ENCODE data around the gene LCMT2. TPM values are rescaled to one million over a fixed set of nuclear protein-coding genes. Genes with fewer than 3 reads are reported as not detected.

LCMT2 gene
- total RNA-seq, 1 experiment from 2014 or later, result 9.8 TPM

DNA sequence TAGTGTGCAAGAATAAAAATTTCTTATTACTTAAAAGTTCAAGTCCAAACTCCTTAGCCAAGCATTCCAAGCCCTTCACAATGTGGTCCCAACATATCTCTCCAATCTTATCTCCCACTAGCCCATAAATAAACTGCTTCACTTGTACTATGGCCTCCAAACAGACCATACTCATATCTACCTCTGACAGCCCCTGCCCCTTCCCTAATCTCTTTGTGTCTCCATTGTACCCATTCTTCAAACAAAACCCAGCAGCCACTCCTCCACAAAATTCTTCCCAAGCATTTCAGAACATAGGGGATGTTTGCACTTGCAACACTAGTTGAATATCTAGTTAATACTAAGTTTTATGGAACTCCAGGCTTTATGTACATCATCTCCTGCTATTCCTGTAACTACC lies 30.5 kb downstream of the LCMT2 start:
- CTCF ChIA-PET, result interaction anchor here (0.6 kb wide), 1 partner anchor 76 kb away, joined by 3 read pairs; no protein-coding TSS in a partner anchor
- H3K36me3 Mint-ChIP-seq (ENCODE audit: insufficient read depth, unreplicated experiment), result no peaks in the 10 kb centered on the region
- no peak overlapping the region for H3K27ac Mint-ChIP-seq (ENCODE audit: low read depth, unreplicated experiment)
- peaks cover 50% of the 10 kb centered on the region for H3K27me3 Mint-ChIP-seq (ENCODE audit: insufficient read depth, unreplicated experiment)
- intact Hi-C loops (cut with micrococcal nuclease), result no loop called here
- no peak overlapping the region for H3K4me3 Mint-ChIP-seq (ENCODE audit: unreplicated experiment)
- no peaks in the 10 kb centered on the region for H3K4me1 Mint-ChIP-seq (ENCODE audit: insufficient read depth, unreplicated experiment)
- TF ChIP-seq, protein P1, sequence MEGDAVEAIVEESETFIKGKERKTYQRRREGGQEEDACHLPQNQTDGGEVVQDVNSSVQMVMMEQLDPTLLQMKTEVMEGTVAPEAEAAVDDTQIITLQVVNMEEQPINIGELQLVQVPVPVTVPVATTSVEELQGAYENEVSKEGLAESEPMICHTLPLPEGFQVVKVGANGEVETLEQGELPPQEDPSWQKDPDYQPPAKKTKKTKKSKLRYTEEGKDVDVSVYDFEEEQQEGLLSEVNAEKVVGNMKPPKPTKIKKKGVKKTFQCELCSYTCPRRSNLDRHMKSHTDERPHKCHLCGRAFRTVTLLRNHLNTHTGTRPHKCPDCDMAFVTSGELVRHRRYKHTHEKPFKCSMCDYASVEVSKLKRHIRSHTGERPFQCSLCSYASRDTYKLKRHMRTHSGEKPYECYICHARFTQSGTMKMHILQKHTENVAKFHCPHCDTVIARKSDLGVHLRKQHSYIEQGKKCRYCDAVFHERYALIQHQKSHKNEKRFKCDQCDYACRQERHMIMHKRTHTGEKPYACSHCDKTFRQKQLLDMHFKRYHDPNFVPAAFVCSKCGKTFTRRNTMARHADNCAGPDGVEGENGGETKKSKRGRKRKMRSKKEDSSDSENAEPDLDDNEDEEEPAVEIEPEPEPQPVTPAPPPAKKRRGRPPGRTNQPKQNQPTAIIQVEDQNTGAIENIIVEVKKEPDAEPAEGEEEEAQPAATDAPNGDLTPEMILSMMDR (IDR thresholded peaks at IDR 0.05; ENCODE audit: unreplicated experiment), result no peak
- BruUV-seq (replicated peaks), result no TSS peak
- no peak for DNase-seq (ENCODE audit: unreplicated experiment)
- no peaks in the 10 kb centered on the region for H3K9me3 Mint-ChIP-seq (ENCODE audit: unreplicated experiment)
- POLR2A ChIA-PET, result no interaction called here

DNA sequence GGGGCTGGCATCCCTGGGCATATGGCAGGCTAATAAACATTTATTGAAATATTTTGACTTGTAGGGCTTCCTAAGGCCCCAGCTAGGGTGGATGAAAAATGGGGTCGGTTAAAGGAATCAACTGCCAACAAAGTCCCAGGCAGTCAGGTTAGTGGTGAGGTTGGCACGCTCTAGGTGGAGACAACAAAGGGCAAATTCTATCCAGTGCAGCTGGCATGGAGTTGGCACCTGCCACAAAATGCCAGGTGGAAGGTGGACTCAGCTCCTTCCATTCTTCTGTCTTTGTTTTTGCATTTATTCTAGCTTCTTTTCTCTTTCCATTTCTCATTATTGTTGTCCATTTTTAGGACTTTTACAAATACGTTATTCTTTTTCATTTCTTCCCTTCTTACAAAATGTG lies 31.0 kb downstream of the LCMT2 start:
- ChIA-PET POLR2A (no interaction called here), CTCF (no interaction called here)
- BruUV-seq (replicated peaks), result no TSS peak
- H3K27me3 Mint-ChIP-seq (ENCODE audit: insufficient read depth, unreplicated experiment), result peaks cover 52% of the 10 kb centered on the region
- H3K36me3 Mint-ChIP-seq (ENCODE audit: insufficient read depth, unreplicated experiment), result no peaks in the 10 kb centered on the region
- no peaks in the 10 kb centered on the region for H3K9me3 Mint-ChIP-seq (ENCODE audit: unreplicated experiment)
- no peak overlapping the region for H3K27ac Mint-ChIP-seq (ENCODE audit: low read depth, unreplicated experiment)
- intact Hi-C loops (cut with micrococcal nuclease), result no loop called here
- TF ChIP-seq, protein P1 (IDR thresholded peaks at IDR 0.05; ENCODE audit: unreplicated experiment), result no peak
- no peaks in the 10 kb centered on the region for H3K4me1 Mint-ChIP-seq (ENCODE audit: insufficient read depth, unreplicated experiment)
- no peak overlapping the region for H3K4me3 Mint-ChIP-seq (ENCODE audit: unreplicated experiment)
- DNase-seq (ENCODE audit: unreplicated experiment), result no peak

DNA sequence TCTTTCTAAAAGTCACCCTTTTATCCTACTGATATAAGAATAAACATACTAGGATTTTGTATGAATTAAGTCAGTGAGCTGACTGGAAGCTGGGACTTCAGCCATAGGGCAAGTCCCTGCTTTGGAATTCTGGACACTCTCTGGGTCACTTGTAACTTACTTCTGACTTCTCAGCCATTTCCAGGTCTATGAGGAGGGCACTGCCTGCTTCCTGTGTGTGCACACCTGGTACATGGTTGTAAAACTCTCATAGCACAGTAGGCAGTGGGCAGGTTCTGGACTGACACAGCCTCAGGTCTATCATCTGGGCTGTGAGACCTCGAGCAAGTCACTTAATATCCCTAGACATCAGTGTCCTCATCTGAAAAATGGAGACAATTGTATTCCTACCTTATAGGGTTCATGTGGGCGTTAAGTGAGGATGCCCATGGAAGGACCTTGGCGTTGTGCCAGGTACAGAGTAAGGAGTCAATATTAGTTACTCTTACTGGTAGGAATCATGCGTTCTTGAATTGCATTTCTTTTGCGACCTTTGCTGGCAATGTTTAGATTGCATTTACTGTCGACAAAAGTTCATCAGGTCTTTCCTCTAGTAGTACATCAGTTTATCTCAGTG lies 36.2 kb downstream of the LCMT2 start:
- TF ChIP-seq, protein P1 (IDR thresholded peaks at IDR 0.05; ENCODE audit: unreplicated experiment), result no peak
- H3K36me3 Mint-ChIP-seq (ENCODE audit: insufficient read depth, unreplicated experiment), result no peaks in the 10 kb centered on the region
- no peak overlapping the region for H3K27ac Mint-ChIP-seq (ENCODE audit: low read depth, unreplicated experiment)
- ChIA-PET CTCF (no interaction called here), POLR2A (no interaction called here)
- H3K4me1 Mint-ChIP-seq (ENCODE audit: insufficient read depth, unreplicated experiment), result no peaks in the 10 kb centered on the region
- no TSS peak for BruUV-seq (replicated peaks)
- intact Hi-C loops (cut with micrococcal nuclease), result no loop called here
- H3K27me3 Mint-ChIP-seq (ENCODE audit: insufficient read depth, unreplicated experiment), result peaks cover 45% of the 10 kb centered on the region
- H3K9me3 Mint-ChIP-seq (ENCODE audit: unreplicated experiment), result no peaks in the 10 kb centered on the region
- H3K4me3 Mint-ChIP-seq (ENCODE audit: unreplicated experiment), result no peak overlapping the region
- DNase-seq (ENCODE audit: unreplicated experiment), result no peak

DNA sequence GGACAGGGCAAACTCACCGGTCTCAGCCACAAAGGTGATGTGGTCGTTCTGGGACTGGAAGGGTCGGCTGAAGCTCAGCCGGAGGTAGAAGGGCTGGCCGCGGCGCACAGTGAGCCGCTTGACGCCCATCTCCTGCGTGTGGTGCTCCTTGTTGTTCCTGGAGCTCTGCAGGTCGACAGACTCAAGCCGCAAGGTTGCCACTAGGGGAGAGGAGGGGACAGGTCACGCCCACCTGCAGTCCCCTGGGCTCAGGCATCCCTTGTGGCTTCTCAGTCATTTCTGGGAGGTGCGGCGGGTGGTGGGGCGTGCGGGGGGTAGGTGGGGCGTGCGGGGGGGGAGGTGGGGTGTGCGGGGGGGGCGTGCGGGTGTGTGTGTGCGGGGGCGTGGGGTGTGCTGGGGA lies 36.9 kb downstream of the LCMT2 start:
- TF ChIP-seq, protein P1 (IDR thresholded peaks at IDR 0.05; ENCODE audit: unreplicated experiment), result no peak
- Mint-ChIP-seq H3K4me1 (ENCODE audit: insufficient read depth, unreplicated experiment) (no peaks in the 10 kb centered on the region), H3K27ac (ENCODE audit: low read depth, unreplicated experiment) (no peak overlapping the region), H3K27me3 (ENCODE audit: insufficient read depth, unreplicated experiment) (peaks cover 38% of the 10 kb centered on the region), H3K9me3 (ENCODE audit: unreplicated experiment) (no peaks in the 10 kb centered on the region), H3K36me3 (ENCODE audit: insufficient read depth, unreplicated experiment) (no peaks in the 10 kb centered on the region), H3K4me3 (ENCODE audit: unreplicated experiment) (no peak overlapping the region)
- intact Hi-C loops (cut with micrococcal nuclease), result no loop called here
- POLR2A ChIA-PET, result interaction anchor here (0.6 to 1.0 kb wide), 2 partner anchors 11 to 159 kb away, joined by 3 to 4 read pairs; no protein-coding TSS in a partner anchor
- DNase-seq (ENCODE audit: unreplicated experiment), result no peak
- CTCF ChIA-PET, result interaction anchor here (1.3 kb wide), 1 partner anchor 68 kb away, joined by 6 read pairs; no protein-coding TSS in a partner anchor
- BruUV-seq (replicated peaks), result no TSS peak

Data from MCF 10A (cell line).